HepG2 (cell line): ENCODE measurements around the gene LMNA. TPM values are rescaled to one million over a fixed set of nuclear protein-coding genes. Genes with fewer than 3 reads are reported as not detected.

ENCODE experiments used
- ATAC-seq: fragments of 200-7000 bp; cut with Tn5 transposase; 3 replicates; pipeline ENCODE4 v1.9.1; 2020; ENCODE audit warnings: mild to moderate bottlenecking, moderate library complexity
- BruUV-seq: library from RNA; stranded (reverse); fragments of 400-500 nt; replicated peaks from 2 replicates; lab custom pipeline; 2021; lab: Mats Ljungman, UMichigan
- CTCF ChIA-PET: fragments of 300-600 bp; formaldehyde crosslinking; extraction: SDS; loops from one replicate; lab custom pipeline; 2021; ENCODE audit warnings: low total read pairs, inconsistent platforms, low intra/inter-chr PET ratio; lab: Yijun Ruan, JAX
- POLR2A ChIA-PET: fragments of 350-600 bp; sonication (Branson Sonifier 250); formaldehyde crosslinking; loops from one replicate; lab custom pipeline; 2020; ENCODE audit warnings: antibody characterized with exemption, inconsistent platforms; lab: Yijun Ruan, JAX
- DNase-seq: peaks from one replicate; pipeline ENCODE4 v3.0.0-alpha.2; 2015; ENCODE audit warnings: low spot score
- FAIRE-seq: peaks from 3 replicates; lab custom pipeline; 2011; peaks lifted over from hg19 to GRCh38; lab: Jason Lieb, UNC
- H2AFZ ChIP-seq: one replicate; pipeline ENCODE4 v1.6.1; 2011; ENCODE audit warnings: low read length, inconsistent platforms
- H3K27ac ChIP-seq: fragments of 300-600 bp; 3 replicates; pipeline ENCODE4 v1.8.0; 2011; ENCODE audit warnings: mixed run types, mild to moderate bottlenecking, mixed read lengths, low read length, inconsistent platforms; ENCODE audit not compliant: insufficient read depth; ENCODE audit errors: extremely low read length
- H3K27me3 ChIP-seq, 2 experiments: fragments of 200-600 bp in 1 of 2; 2 replicates in 1 of 2; 3 replicates in 1 of 2; pipeline versions ENCODE4 v1.6.0 to v1.8.0; 2011; ENCODE audit warnings: low read length in 2 of 2, mild to moderate bottlenecking in 2 of 2, moderate library complexity in 2 of 2, inconsistent platforms in 1 of 2; ENCODE audit not compliant: insufficient read depth in 2 of 2, control insufficient read depth in 1 of 2
- H3K36me3 ChIP-seq, 2 experiments: fragments of 200-600 bp in 1 of 2; replicated peaks in 1 of 2; 2 replicates in 1 of 2; 3 replicates in 1 of 2; pipeline versions ENCODE4 v1.5.1 to v1.8.0; 2011; ENCODE audit warnings: low read length in 2 of 2, inconsistent platforms in 1 of 2; ENCODE audit not compliant: insufficient read depth in 2 of 2, control insufficient read depth in 1 of 2
- H3K4me1 ChIP-seq: 2 replicates; pipeline ENCODE4 v1.5.1; 2012; ENCODE audit warnings: low read length, inconsistent platforms; ENCODE audit not compliant: insufficient read depth
- H3K4me2 ChIP-seq: 2 replicates; pipeline ENCODE4 v1.6.0; 2011; ENCODE audit warnings: low read depth, low read length, inconsistent platforms
- H3K4me3 ChIP-seq, 3 experiments: fragments of 200-600 bp in 1 of 3; sonication (generic), shearing (Covaris generic) in 1 of 3; replicated peaks in 1 of 3; 2 replicates each; pipeline ENCODE4 v1.5.1; 2011 to 2016; ENCODE audit warnings: low read length in 3 of 3, inconsistent platforms in 2 of 3, low read depth in 2 of 3, mild to moderate bottlenecking in 2 of 3, control low read depth in 1 of 3, mixed read lengths in 1 of 3; ENCODE audit not compliant: insufficient read depth in 1 of 3
- H3K79me2 ChIP-seq: one replicate; pipeline ENCODE4 v1.6.1; 2011; ENCODE audit warnings: low read length, inconsistent platforms; ENCODE audit not compliant: insufficient read depth
- H3K9ac ChIP-seq: 2 replicates; pipeline ENCODE4 v1.6.0; 2011; ENCODE audit warnings: mild to moderate bottlenecking, low read depth, low read length, inconsistent platforms; ENCODE audit not compliant: insufficient read depth
- H3K9me3 ChIP-seq: 2 replicates; pipeline ENCODE4 v1.5.1; 2012; ENCODE audit warnings: mild to moderate bottlenecking, low read length
- H4K20me1 ChIP-seq: 2 replicates; pipeline ENCODE4 v1.6.0; 2011; ENCODE audit warnings: inconsistent platforms, mild to moderate bottlenecking, low read length, moderate library complexity; ENCODE audit not compliant: insufficient read depth
- ATF3 ChIP-seq: sonication (generic); formaldehyde crosslinking; IDR thresholded peaks from 2 replicates; pipeline ENCODE4 v1.4.0; 2020; ENCODE audit warnings: missing genetic modification reagents
- CSRNP1 ChIP-seq: sonication (generic); formaldehyde crosslinking; IDR thresholded peaks from 2 replicates; pipeline ENCODE4 v1.8.1; 2023; ENCODE audit warnings: mild to moderate bottlenecking, missing genetic modification reagents
- E2F1 ChIP-seq: sonication (generic); formaldehyde crosslinking; IDR thresholded peaks from 2 replicates; pipeline ENCODE4 v1.5.0; 2020; ENCODE audit warnings: missing genetic modification reagents
- MAFG ChIP-seq: sonication (generic); formaldehyde crosslinking; IDR thresholded peaks from 2 replicates; pipeline ENCODE4 v1.5.1; 2020; ENCODE audit warnings: mild to moderate bottlenecking, missing genetic modification reagents
- POLR2G ChIP-seq: fragments of 200-400 bp; formaldehyde crosslinking; IDR thresholded peaks from 2 replicates; pipeline ENCODE4 v1.6.1; 2018; ENCODE audit warnings: mild to moderate bottlenecking, low read depth, low read length, moderate library complexity
- PRDM15 ChIP-seq: sonication (generic); formaldehyde crosslinking; IDR thresholded peaks from 2 replicates; pipeline ENCODE4 v1.4.0; 2020; ENCODE audit warnings: missing genetic modification reagents
- RBFOX2 ChIP-seq: fragments of 200-400 bp; formaldehyde crosslinking; IDR thresholded peaks from 2 replicates; pipeline ENCODE4 v1.6.1; 2017; ENCODE audit warnings: low read depth, mild to moderate bottlenecking, low read length
- RBM22 ChIP-seq: fragments of 200-400 bp; formaldehyde crosslinking; optimal IDR thresholded peaks from 2 replicates; pipeline ENCODE3; 2017; ENCODE audit warnings: mild to moderate bottlenecking, low read length, moderate library complexity
- ZBTB38 ChIP-seq: sonication (generic); formaldehyde crosslinking; IDR thresholded peaks from 2 replicates; pipeline ENCODE4 v1.5.1; 2020; ENCODE audit warnings: mild to moderate bottlenecking, missing genetic modification reagents
- ZFP90 ChIP-seq: sonication (generic); formaldehyde crosslinking; IDR thresholded peaks from 2 replicates; pipeline ENCODE4 v1.8.0; 2022; ENCODE audit warnings: missing genetic modification reagents, mild to moderate bottlenecking, inconsistent platforms, borderline replicate concordance
- WGBS: methylation state at CpG from one replicate; pipeline ENCODE4 v1.1.6; 2017; ENCODE audit warnings: low lambda C conversion rate; 5-methylcytosine and 5-hydroxymethylcytosine counted together
- in situ Hi-C: cut with HindIII; loops from 2 replicates; pipeline ENCODE4 v1.10.0; 2017; ENCODE audit warnings: low pct_unique_long_range_greater_than_20kb; ENCODE audit not compliant: extremely low pct_ligation_motif_present
- intact Hi-C: fragments of 100-400 bp; cut with micrococcal nuclease; formaldehyde crosslinking; loops from one replicate; pipeline ENCODE4 v1.10.0; 2022; ENCODE audit not compliant: unreplicated experiment
- polyA plus RNA-seq, 8 experiments: library from polyadenylated mRNA; depleted of rRNA in 3 of 8; stranded (reverse) in 7 of 8; unstranded in 1 of 8; fragments of >200 nt; fragmentation: Illumina TruSeq in 4 of 8; extraction: Trizol in 4 of 8; gene quantifications; 2 replicates each; pipeline versions ENCODE4 v1.2.1 to v1.2.3, GENCODE V29; 2011 to 2016; ENCODE audit warnings: low read depth in 4 of 8, missing spikeins in 1 of 8, mixed read lengths in 1 of 8; ENCODE audit not compliant: insufficient read depth in 1 of 8
- total RNA-seq, 5 experiments: library from RNA; depleted of rRNA; stranded (reverse); fragments of >200 nt; fragmentation: Illumina TruSeq; extraction: Trizol; gene quantifications; 2 replicates each; pipeline ENCODE4 v1.2.3, GENCODE V29; 2016; ENCODE audit warnings: low read depth in 1 of 5

The LMNA gene
- total and polyA plus RNA-seq, 2 of the 13 experiments (the other 11 are each of a cell fraction or from before 2014, with no cell fraction given) = 107 to 225 TPM

DNA sequence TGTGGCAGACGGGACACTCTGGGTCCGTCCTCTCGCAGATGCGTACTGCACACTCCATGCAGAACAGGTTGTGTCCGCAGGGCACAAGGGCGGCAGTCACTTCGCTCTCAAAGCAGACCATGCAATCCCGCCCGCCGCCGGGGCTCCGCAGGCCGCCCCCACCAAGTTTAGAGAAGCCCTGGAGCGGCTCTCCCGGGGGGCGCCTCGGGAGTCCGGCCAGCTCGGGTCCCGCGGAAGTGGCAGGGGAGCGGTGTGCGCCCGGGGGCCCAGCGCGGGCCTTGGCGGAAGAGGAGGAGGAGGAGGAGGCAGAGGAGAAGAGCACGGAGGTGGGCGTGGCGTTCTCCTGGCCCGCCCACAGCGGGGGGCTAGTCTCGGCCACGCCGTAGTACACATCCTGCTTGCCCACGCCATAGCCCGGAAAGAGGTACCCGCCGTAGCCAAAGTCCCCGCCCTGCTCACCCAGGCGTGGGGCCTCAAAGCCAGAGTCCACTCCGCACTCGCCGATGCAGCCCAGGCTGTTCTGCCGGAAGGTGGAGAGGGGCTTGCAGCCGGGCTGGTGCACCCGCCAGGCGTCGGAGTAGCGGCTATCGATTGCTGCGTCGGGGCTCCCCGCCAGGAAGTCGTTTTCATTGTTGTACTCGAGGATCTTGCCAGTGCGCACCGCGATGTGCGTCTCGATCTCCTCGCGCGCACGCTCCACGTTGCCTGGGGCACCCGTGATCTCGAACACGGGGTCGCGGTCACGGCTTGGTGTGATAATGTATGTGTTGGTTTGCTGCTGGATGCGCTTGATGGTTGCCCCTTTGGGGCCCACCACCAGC, 37.7 kb upstream of the LMNA start:
- intact Hi-C loops (no loop called here), in situ Hi-C loops (no loop called here)
- no peak for DNase-seq
- H3K27ac ChIP-seq = no peak overlapping the region
- BruUV-seq = no TSS peak
- ATAC-seq = no peak
- H3K79me2 ChIP-seq = peaks cover 17% of the 10 kb centered on the region
- peaks cover 5 to 14% of the 10 kb centered on the region in 2 experiments; a peak in 4 of 5 replicates for H3K36me3 ChIP-seq
- peaks cover 49% of the 10 kb centered on the region for H3K4me1 ChIP-seq
- TF ChIP-seq RBFOX2 (peak; percentile 18; the same call in 1 of the 2 replicates), ATF3 (CRISPR knock-in tag) (no peak), ZBTB38 (peak; percentile 82), E2F1 (CRISPR knock-in tag) (no peak), MAFG (CRISPR knock-in tag) (no peak)
- ChIA-PET POLR2A (no interaction called here), CTCF (no interaction called here)
- no peak for FAIRE-seq
- peaks cover 2% of the 10 kb centered on the region; the same call in 1 of the 2 replicates for H4K20me1 ChIP-seq
- H3K9me3 ChIP-seq = no peaks in the 10 kb centered on the region
- no peak overlapping the region for H2AFZ ChIP-seq
- no peak overlapping the region for H3K4me2 ChIP-seq
- no peak overlapping the region for H3K9ac ChIP-seq
- 97% methylated on average over 65 of the region's 73 CpGs for WGBS
- no peaks in the 10 kb centered on the region for H3K27me3 ChIP-seq
- no peak overlapping the region for H3K4me3 ChIP-seq

GRCh38 chr1:156077430-156077760, 37.1 kb upstream of the LMNA start:
- WGBS = 94% methylated on average over 7 of the region's 19 CpGs
- Histone ChIP-seq H3K36me3 (peaks cover 5 to 14% of the 10 kb centered on the region in 2 experiments; a peak in 4 of 5 replicates), H3K9ac (no peak overlapping the region), H3K79me2 (peaks cover 17% of the 10 kb centered on the region), H3K27ac (no peak overlapping the region), H4K20me1 (peaks cover 2% of the 10 kb centered on the region; the same call in 1 of the 2 replicates), H3K4me3 (no peak overlapping the region), H3K27me3 (no peaks in the 10 kb centered on the region), H3K4me1 (peaks cover 48% of the 10 kb centered on the region), H2AFZ (no peak overlapping the region), H3K4me2 (no peak overlapping the region), H3K9me3 (no peaks in the 10 kb centered on the region)
- FAIRE-seq = no peak
- no peak for DNase-seq
- POLR2A ChIA-PET = no interaction called here
- no TSS peak for BruUV-seq
- no peak for TF ChIP-seq ZFP90
- TF ChIP-seq RBM22 = no peak
- no peak for TF ChIP-seq CSRNP1 (CRISPR knock-in tag)
- TF ChIP-seq PRDM15 (CRISPR knock-in tag) = no peak
- no peak for TF ChIP-seq POLR2G
- no peak for TF ChIP-seq MAFG (CRISPR knock-in tag)
- CTCF ChIA-PET = no interaction called here
- no peak for ATAC-seq
- in situ Hi-C loops (no loop called here), intact Hi-C loops (no loop called here)
